Measurements from ENCODE around the gene ANKS1A. TPM values are rescaled to one million over a fixed set of nuclear protein-coding genes. Genes with fewer than 3 reads are reported as not detected.

The ANKS1A gene
- total RNA-seq, 2 donors from 2014 or later = 8.6 to 9.3 TPM

- Mint-ChIP-seq H3K36me3 (peaks cover 0 to 5% of the 10 kb centered on the region in 2 donors), H3K27ac (no peak overlapping the region), H3K9me3 (no peaks in the 10 kb centered on the region)
- ATAC-seq = no peak
- DNase-seq (ENCODE audit: low spot score in 2 of 2) = no peak
Observed at GRCh38 chr6:35078896-35079295, 189.8 kb downstream of the ANKS1A start.

- H3K27ac Mint-ChIP-seq = no peak overlapping the region
- peak in 1 of 2 donors; percentile 49 for DNase-seq (ENCODE audit: low spot score in 2 of 2)
- no peaks in the 10 kb centered on the region for H3K9me3 Mint-ChIP-seq
- ATAC-seq = no peak
- H3K36me3 Mint-ChIP-seq = peaks cover 0 to 5% of the 10 kb centered on the region in 2 donors
Observed at GRCh38 chr6:35079311-35080000, 190.4 kb downstream of the ANKS1A start.

- DNase-seq (ENCODE audit: low spot score in 2 of 2) = peak in 1 of 2 donors; percentile 16
- no peak for ATAC-seq
- Mint-ChIP-seq H3K27ac (no peak overlapping the region), H3K9me3 (no peaks in the 10 kb centered on the region), H3K36me3 (peaks cover 0 to 5% of the 10 kb centered on the region in 2 donors)
Observed at GRCh38 chr6:35080016-35080680, 191.1 kb downstream of the ANKS1A start.

DNA sequence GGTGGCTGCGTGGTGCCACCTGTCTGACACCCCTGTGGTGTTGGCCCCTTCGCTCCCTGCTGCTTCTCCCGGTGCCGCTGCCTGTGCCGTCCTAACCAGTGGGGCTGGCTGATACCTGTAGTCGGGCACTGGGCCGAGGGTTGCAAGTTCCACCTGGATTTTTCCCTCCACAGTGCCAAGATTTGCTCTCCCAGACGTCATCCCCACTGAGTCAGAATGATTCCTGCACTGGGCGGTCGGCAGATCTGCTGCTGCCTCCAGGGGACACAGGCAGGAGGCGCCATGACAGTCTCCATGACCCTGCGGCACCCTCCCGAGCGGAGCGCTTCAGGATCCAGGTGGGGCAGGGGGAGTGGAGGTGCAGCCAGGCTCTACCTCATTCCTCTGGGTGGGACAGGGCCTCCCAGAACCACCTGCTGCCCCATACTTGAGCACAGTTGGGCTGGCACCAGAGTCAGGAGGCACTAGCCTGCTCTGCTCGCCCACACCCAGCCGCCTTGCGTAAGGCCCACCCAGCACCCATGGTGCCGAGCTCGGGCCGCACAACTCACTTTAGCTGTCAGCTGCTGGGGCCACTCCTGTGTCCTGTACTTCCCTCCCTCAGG, 191.9 kb downstream of the ANKS1A start:
- Mint-ChIP-seq H3K27ac (peak overlapping the region in 1 of 2 donors; percentile 78), H3K36me3 (peaks cover 0 to 5% of the 10 kb centered on the region in 2 donors), H3K9me3 (no peaks in the 10 kb centered on the region)
- ATAC-seq (no peak), DNase-seq (ENCODE audit: low spot score in 2 of 2) (no peak)

- no peaks in the 10 kb centered on the region for H3K9me3 Mint-ChIP-seq
- H3K27ac Mint-ChIP-seq = peak overlapping the region in 1 of 2 donors; percentile 78
- DNase-seq (ENCODE audit: low spot score in 2 of 2) (no peak), ATAC-seq (no peak)
- H3K36me3 Mint-ChIP-seq = peaks cover 0 to 5% of the 10 kb centered on the region in 2 donors
Observed at GRCh38 chr6:35081426-35081851, 192.4 kb downstream of the ANKS1A start.

DNA sequence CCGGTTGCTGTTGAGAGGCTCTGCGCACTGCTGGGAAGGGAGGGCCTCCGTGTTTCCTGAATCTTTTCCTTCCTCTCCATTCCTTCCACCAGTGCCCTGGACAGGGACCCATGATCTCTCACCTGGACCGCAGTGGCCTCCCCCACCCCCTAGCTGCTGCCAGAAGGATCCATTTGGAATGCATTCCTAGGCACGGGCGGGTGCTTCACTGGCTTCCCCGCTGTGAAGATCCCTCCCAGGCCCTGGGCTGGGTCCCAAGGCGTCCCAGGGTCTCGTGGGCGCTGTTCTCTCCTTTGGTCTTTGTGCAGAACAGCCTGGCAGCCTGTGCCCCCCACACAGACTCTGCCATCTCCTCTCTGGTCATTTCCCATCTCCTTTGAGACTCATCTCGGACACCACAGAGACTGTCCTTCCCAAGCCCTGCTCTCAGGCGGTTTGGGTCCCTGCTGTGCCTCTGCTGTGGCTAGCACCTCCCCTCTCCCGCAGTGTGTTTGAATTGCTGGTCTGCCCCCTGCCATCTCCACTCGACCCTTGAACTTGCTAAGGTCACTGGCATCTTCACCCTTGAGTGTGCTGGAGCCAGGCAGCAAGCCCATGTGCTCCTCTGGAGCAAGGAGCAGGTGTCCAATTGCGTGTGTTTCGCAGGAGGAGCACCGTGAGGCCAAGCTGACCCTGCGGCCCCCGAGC, 193.1 kb downstream of the ANKS1A start:
- H3K36me3 Mint-ChIP-seq = peaks cover 0 to 5% of the 10 kb centered on the region in 2 donors
- DNase-seq (ENCODE audit: low spot score in 2 of 2) (peak in 1 of 2 donors; percentile 7), ATAC-seq (no peak)
- H3K27ac Mint-ChIP-seq = peak overlapping the region; percentile 56 to 78
- H3K9me3 Mint-ChIP-seq = no peaks in the 10 kb centered on the region

DNA sequence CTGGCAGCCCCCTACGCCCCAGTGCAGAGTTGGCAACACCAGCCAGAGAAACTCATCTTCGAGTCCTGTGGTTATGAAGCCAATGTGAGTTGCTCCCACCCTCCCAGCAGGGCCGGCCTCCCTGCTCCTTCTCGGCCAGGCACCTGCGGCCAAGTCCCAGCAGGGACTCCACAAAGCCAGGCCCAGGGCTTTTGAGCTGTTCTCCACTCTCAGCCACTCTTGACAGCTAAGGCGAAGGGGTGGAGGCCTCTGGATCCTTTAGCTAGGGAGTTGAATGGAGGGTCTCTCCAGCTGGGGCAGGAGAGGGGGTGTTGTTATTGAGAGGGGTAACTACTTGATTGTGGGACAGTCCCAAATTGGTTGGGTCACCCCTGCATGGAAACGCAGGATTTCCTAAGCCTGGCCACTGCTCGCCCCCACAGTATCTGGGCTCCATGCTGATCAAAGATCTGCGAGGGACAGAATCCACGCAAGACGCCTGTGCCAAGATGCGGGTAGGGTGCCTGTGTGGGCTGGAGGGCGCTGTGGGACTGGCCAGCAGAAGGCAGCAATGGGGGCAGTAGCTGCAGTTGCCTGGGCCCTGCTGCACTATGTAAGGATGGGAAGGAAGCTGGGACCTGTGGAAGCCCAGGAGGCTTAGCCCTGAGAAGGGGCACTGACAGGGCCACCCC, 193.8 kb downstream of the ANKS1A start:
- DNase-seq (ENCODE audit: low spot score in 2 of 2) (peak in 1 of 2 donors; percentile 23), ATAC-seq (no peak)
- Mint-ChIP-seq H3K36me3 (peaks cover 0 to 11% of the 10 kb centered on the region in 2 donors), H3K9me3 (no peaks in the 10 kb centered on the region), H3K27ac (no peak overlapping the region)

GRCh38 chr6:35083507-35083906, 194.5 kb downstream of the ANKS1A start:
- Mint-ChIP-seq H3K27ac (peak overlapping the region in 1 of 2 donors; percentile 16), H3K9me3 (no peaks in the 10 kb centered on the region), H3K36me3 (peaks cover 0 to 14% of the 10 kb centered on the region in 2 donors)
- no peak for DNase-seq (ENCODE audit: low spot score in 2 of 2)
- no peak for ATAC-seq

GRCh38 chr6:35084041-35084491, 195.0 kb downstream of the ANKS1A start:
- no peak for ATAC-seq
- peaks cover 0 to 14% of the 10 kb centered on the region in 2 donors for H3K36me3 Mint-ChIP-seq
- no peaks in the 10 kb centered on the region for H3K9me3 Mint-ChIP-seq
- peak overlapping the region in 1 of 2 donors; percentile 16 for H3K27ac Mint-ChIP-seq
- no peak for DNase-seq (ENCODE audit: low spot score in 2 of 2)

- Mint-ChIP-seq H3K27ac (peak overlapping the region in 1 of 2 donors; percentile 10), H3K9me3 (no peaks in the 10 kb centered on the region), H3K36me3 (peaks cover 0 to 14% of the 10 kb centered on the region in 2 donors)
- no peak for DNase-seq (ENCODE audit: low spot score in 2 of 2)
- no peak for ATAC-seq
Observed at GRCh38 chr6:35084511-35085203, 195.6 kb downstream of the ANKS1A start.

- Mint-ChIP-seq H3K27ac (no peak overlapping the region), H3K9me3 (no peaks in the 10 kb centered on the region), H3K36me3 (peaks cover 0 to 14% of the 10 kb centered on the region in 2 donors)
- no peak for DNase-seq (ENCODE audit: low spot score in 2 of 2)
- ATAC-seq = no peak
Observed at GRCh38 chr6:35085359-35086281, 196.6 kb downstream of the ANKS1A start.

GRCh38 chr6:35086282-35086632, 197.2 kb downstream of the ANKS1A start:
- DNase-seq (ENCODE audit: low spot score in 2 of 2) (no peak), ATAC-seq (no peak)
- H3K36me3 Mint-ChIP-seq = peaks cover 0 to 14% of the 10 kb centered on the region in 2 donors
- peak overlapping the region in 1 of 2 donors; percentile 37 for H3K27ac Mint-ChIP-seq
- no peaks in the 10 kb centered on the region for H3K9me3 Mint-ChIP-seq

DNA sequence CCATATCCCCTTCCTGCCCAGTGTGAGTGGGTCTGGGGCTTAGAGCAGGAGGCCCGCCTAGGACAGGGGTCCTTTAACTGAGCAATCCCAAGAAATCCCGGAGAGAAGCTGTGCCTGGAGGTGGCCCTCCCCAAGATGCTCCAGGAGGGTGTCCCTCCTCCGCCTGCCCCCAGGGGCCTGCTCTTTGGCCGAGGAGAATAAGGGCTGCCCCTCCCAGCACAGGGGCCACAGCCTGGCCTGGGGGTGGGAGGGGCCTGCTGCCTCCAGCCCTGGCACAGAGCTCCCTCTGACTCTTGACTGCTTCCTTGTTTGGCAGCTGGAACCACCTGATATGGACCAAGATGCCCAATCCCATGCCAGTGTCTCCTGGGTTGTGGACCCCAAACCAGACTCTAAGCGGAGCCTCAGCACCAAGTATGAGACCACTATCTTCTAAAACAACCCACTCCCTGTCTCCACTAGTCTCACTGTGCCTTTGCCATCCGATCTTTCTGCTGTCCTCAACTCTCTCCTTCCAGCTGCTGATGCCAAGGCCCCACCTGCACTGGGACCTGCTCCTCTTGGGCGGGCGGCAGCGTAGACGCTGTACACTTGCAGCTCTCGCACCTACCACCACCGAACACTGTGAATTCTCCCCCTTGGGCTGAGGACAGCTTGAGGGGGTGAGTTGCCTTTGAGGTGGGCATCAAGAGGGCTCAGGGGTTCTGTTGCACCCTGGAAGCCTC, 197.7 kb downstream of the ANKS1A start:
- no peaks in the 10 kb centered on the region for H3K9me3 Mint-ChIP-seq
- peaks cover 0 to 12% of the 10 kb centered on the region in 2 donors for H3K36me3 Mint-ChIP-seq
- peak overlapping the region in 1 of 2 donors; percentile 93 for H3K27ac Mint-ChIP-seq
- no peak for ATAC-seq
- DNase-seq (ENCODE audit: low spot score in 2 of 2) = no peak
